HEK293 (cell line): Measurements from ENCODE around the gene WNT8B.

Experiments used
- CTCF ChIA-PET: fragments of 350-600 bp; formaldehyde crosslinking; extraction: SDS; loops from one replicate; lab custom pipeline; 2021; ENCODE audit warnings: antibody characterized with exemption; lab: Yijun Ruan, JAX
- POLR2A ChIA-PET: fragments of 300-600 bp; formaldehyde crosslinking; extraction: SDS; loops from one replicate; lab custom pipeline; 2020; ENCODE audit warnings: antibody characterized with exemption, inconsistent platforms; lab: Yijun Ruan, JAX
- H3K27ac ChIP-seq: fragments of 200-500 bp; sonication (Bioruptor generic); 2 replicates; pipeline ENCODE4 v1.5.1; 2014; ENCODE audit warnings: low read depth, low read length, control low read depth, inconsistent platforms; ENCODE audit errors: extremely low read depth
- H3K36me3 ChIP-seq, 2 experiments: fragments of 200-500 bp in 1 of 2; sonication (Bioruptor generic) in 1 of 2; 1 replicate in 1 of 2; 2 replicates in 1 of 2; pipeline ENCODE4 v1.5.1; 2014 to 2017; ENCODE audit warnings: inconsistent platforms in 2 of 2, low read length in 2 of 2; ENCODE audit not compliant: control insufficient read depth in 2 of 2, insufficient read depth in 1 of 2
- H3K4me1 ChIP-seq: fragments of 200-500 bp; sonication (Bioruptor generic); 2 replicates; pipeline ENCODE4 v1.5.1; 2014; ENCODE audit warnings: mild to moderate bottlenecking, low read length, inconsistent platforms; ENCODE audit not compliant: control insufficient read depth, insufficient read depth
- H3K4me3 ChIP-seq: 2 replicates; pipeline ENCODE4 v1.5.1; 2011; ENCODE audit warnings: low read depth, mild to moderate bottlenecking, control low read depth, low read length, moderate library complexity
- H3K9me3 ChIP-seq: fragments of 200-500 bp; sonication (Bioruptor generic); 2 replicates; pipeline ENCODE4 v1.5.1; 2014; ENCODE audit warnings: low read depth, low read length, inconsistent platforms; ENCODE audit not compliant: control insufficient read depth, insufficient read depth
- GLIS1 ChIP-seq: fragments of 450-650 bp; formaldehyde crosslinking; IDR thresholded peaks from 2 replicates; pipeline ENCODE4 v1.5.1; 2016; ENCODE audit warnings: missing biosample characterization, missing genetic modification characterization
- HOXC10 ChIP-seq: sonication (generic); formaldehyde crosslinking; IDR thresholded peaks from 2 replicates; pipeline ENCODE4 v1.8.1; 2023; ENCODE audit warnings: mild to moderate bottlenecking, missing genetic modification reagents
- MZF1 ChIP-seq: fragments of 450-650 bp; formaldehyde crosslinking; IDR thresholded peaks from 2 replicates; pipeline ENCODE4 v1.5.1; 2017; ENCODE audit warnings: missing biosample characterization, missing genetic modification characterization, borderline replicate concordance
- TCF7L2 ChIP-seq: IDR thresholded peaks from 2 replicates; pipeline ENCODE4 v1.6.1; 2011; ENCODE audit warnings: low read depth, mild to moderate bottlenecking, inconsistent platforms, low read length, moderate library complexity, borderline replicate concordance
- ZBTB44 ChIP-seq: fragments of 450-650 bp; IDR thresholded peaks from 2 replicates; pipeline ENCODE4 v1.5.1; 2018; ENCODE audit warnings: missing biosample characterization, mild to moderate bottlenecking, missing genetic modification characterization
- ZFHX2 ChIP-seq: fragments of 450-650 bp; formaldehyde crosslinking; conservative IDR thresholded peaks from 2 replicates; pipeline ENCODE4 v1.5.1; 2016; ENCODE audit warnings: missing biosample characterization, missing genetic modification characterization
- ZNF148 ChIP-seq: fragments of 450-650 bp; formaldehyde crosslinking; IDR thresholded peaks from 2 replicates; pipeline ENCODE4 v1.5.0; 2017; ENCODE audit warnings: missing biosample characterization, missing genetic modification characterization, borderline replicate concordance
- ZNF174 ChIP-seq: fragments of 450-650 bp; formaldehyde crosslinking; IDR thresholded peaks from 2 replicates; pipeline ENCODE4 v1.5.0; 2017; ENCODE audit warnings: missing biosample characterization, mild to moderate bottlenecking, missing genetic modification characterization
- ZNF510 ChIP-seq: fragments of 450-650 bp; formaldehyde crosslinking; IDR thresholded peaks from 2 replicates; pipeline ENCODE4 v1.5.1; 2018; ENCODE audit warnings: mild to moderate bottlenecking, missing genetic modification characterization, missing biosample characterization; ENCODE audit not compliant: insufficient replicate concordance
- ZNF560 ChIP-seq: fragments of 450-650 bp; formaldehyde crosslinking; IDR thresholded peaks from 2 replicates; pipeline ENCODE4 v1.5.1; 2017; ENCODE audit warnings: missing biosample characterization, missing genetic modification characterization, borderline replicate concordance
- ZNF626 ChIP-seq: fragments of 450-650 bp; sonication (Bioruptor Pico); formaldehyde crosslinking; IDR thresholded peaks from 2 replicates; pipeline ENCODE4 v1.5.1; 2018; ENCODE audit warnings: missing biosample characterization, missing genetic modification characterization, inconsistent platforms
- ZNF791 ChIP-seq: fragments of 450-650 bp; formaldehyde crosslinking; IDR thresholded peaks from 2 replicates; pipeline ENCODE4 v1.5.1; 2016; ENCODE audit warnings: missing biosample characterization, missing genetic modification characterization
- TF ChIP-seq, protein P1 (sequence below): fragments of 450-650 bp; formaldehyde crosslinking; IDR thresholded peaks from 2 replicates; pipeline ENCODE4 v1.5.1; 2016; ENCODE audit warnings: missing biosample characterization, missing genetic modification characterization
- TF ChIP-seq, protein P2 (sequence below): fragments of 450-650 bp; formaldehyde crosslinking; IDR thresholded peaks from 2 replicates; pipeline ENCODE4 v1.5.1; 2016; ENCODE audit warnings: missing biosample characterization, missing genetic modification characterization
- TF ChIP-seq, protein P3 (sequence below): fragments of 450-650 bp; IDR thresholded peaks from 2 replicates; pipeline ENCODE4 v1.5.1; 2018; ENCODE audit warnings: missing biosample characterization, missing genetic modification characterization

Gene WNT8B

GRCh38 chr10:100485366-100485765 is 22.6 kb downstream of the WNT8B start (continued):
- TF ChIP-seq ZBTB44 (tag by site-specific recombination), result no peak

- Histone ChIP-seq H3K4me1 (no peaks in the 10 kb centered on the region), H3K27ac (no peak overlapping the region)
- no peak for TF ChIP-seq ZNF626 (tag by site-specific recombination)
- TF ChIP-seq, protein P1, sequence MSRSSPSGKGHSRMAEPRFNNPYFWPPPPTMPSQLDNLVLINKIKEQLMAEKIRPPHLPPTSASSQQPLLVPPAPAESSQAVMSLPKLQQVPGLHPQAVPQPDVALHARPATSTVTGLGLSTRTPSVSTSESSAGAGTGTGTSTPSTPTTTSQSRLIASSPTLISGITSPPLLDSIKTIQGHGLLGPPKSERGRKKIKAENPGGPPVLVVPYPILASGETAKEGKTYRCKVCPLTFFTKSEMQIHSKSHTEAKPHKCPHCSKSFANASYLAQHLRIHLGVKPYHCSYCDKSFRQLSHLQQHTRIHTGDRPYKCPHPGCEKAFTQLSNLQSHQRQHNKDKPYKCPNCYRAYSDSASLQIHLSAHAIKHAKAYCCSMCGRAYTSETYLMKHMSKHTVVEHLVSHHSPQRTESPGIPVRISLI (tag by site-specific recombination), result no peak
- TF ChIP-seq TCF7L2, result no peak
- TF ChIP-seq GLIS1 (tag by site-specific recombination), result no peak
- TF ChIP-seq ZNF791, result no peak
- TF ChIP-seq ZNF148, result no peak
- TF ChIP-seq ZNF510, result no peak
- no peak for TF ChIP-seq ZFHX2 (tag by site-specific recombination)
- TF ChIP-seq, protein P2, sequence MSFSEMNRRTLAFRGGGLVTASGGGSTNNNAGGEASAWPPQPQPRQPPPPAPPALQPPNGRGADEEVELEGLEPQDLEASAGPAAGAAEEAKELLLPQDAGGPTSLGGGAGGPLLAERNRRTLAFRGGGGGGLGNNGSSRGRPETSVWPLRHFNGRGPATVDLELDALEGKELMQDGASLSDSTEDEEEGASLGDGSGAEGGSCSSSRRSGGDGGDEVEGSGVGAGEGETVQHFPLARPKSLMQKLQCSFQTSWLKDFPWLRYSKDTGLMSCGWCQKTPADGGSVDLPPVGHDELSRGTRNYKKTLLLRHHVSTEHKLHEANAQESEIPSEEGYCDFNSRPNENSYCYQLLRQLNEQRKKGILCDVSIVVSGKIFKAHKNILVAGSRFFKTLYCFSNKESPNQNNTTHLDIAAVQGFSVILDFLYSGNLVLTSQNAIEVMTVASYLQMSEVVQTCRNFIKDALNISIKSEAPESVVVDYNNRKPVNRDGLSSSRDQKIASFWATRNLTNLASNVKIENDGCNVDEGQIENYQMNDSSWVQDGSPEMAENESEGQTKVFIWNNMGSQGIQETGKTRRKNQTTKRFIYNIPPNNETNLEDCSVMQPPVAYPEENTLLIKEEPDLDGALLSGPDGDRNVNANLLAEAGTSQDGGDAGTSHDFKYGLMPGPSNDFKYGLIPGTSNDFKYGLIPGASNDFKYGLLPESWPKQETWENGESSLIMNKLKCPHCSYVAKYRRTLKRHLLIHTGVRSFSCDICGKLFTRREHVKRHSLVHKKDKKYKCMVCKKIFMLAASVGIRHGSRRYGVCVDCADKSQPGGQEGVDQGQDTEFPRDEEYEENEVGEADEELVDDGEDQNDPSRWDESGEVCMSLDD (tag by site-specific recombination), result no peak
- TF ChIP-seq MZF1 (tag by site-specific recombination), result no peak
- no peak for TF ChIP-seq ZNF174 (tag by site-specific recombination)
- no peak for TF ChIP-seq ZNF560 (tag by site-specific recombination)
- TF ChIP-seq, protein P3, sequence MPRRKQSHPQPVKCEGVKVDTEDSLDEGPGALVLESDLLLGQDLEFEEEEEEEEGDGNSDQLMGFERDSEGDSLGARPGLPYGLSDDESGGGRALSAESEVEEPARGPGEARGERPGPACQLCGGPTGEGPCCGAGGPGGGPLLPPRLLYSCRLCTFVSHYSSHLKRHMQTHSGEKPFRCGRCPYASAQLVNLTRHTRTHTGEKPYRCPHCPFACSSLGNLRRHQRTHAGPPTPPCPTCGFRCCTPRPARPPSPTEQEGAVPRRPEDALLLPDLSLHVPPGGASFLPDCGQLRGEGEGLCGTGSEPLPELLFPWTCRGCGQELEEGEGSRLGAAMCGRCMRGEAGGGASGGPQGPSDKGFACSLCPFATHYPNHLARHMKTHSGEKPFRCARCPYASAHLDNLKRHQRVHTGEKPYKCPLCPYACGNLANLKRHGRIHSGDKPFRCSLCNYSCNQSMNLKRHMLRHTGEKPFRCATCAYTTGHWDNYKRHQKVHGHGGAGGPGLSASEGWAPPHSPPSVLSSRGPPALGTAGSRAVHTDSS (tag by site-specific recombination), result no peak
- no peak for TF ChIP-seq HOXC10
- TF ChIP-seq, all 188 proteins: peak for 0
- ChIA-PET POLR2A (no interaction called here), CTCF (interaction anchor here (0.6 to 3.9 kb wide), 7 partner anchors 11 to 121 kb away, joined by 3 to 19 read pairs (median 4); no protein-coding TSS in a partner anchor)
- H3K4me3 ChIP-seq, result no peak overlapping the region
- no peaks in the 10 kb centered on the region for H3K9me3 ChIP-seq
- H3K36me3 ChIP-seq, result peaks cover 0 to 56% of the 10 kb centered on the region in 2 experiments; a peak in 1 of 3 replicates
Measured at GRCh38 chr10:100485801-100486495, 23.1 kb downstream of the WNT8B start.
